ENCODE results near the gene ATXN10. TPM values are rescaled to one million over a fixed set of nuclear protein-coding genes. Genes with fewer than 3 reads are reported as not detected.
"Not testable (repeated sequence)": the region's sequence is repeated elsewhere in the genome, so short reads cannot be mapped to it uniquely, and the experiment has no call there.

ATXN10 gene
- total RNA-seq, 1 experiment from 2014 or later = 103 TPM

GRCh38 chr22:45709060-45709739 is 37.6 kb downstream of the ATXN10 start:
- peak; percentile 90 for DNase-seq (ENCODE audit: low read depth)

- DNase-seq (ENCODE audit: low read depth) = peak; percentile 77
These were observed 38.2 kb downstream of the ATXN10 start for GRCh38 chr22:45709866-45710265.

- DNase-seq (ENCODE audit: low read depth) = no peak
These were observed 38.8 kb downstream of the ATXN10 start for GRCh38 chr22:45710469-45710868.

GRCh38 chr22:45714390-45714789 is 42.8 kb downstream of the ATXN10 start:
- DNase-seq (ENCODE audit: low read depth) = not testable (repeated sequence)

GRCh38 chr22:45717789-45718188 is 46.2 kb downstream of the ATXN10 start:
- peak; percentile 69 for DNase-seq (ENCODE audit: low read depth)

GRCh38 chr22:45718391-45718790 is 46.8 kb downstream of the ATXN10 start:
- DNase-seq (ENCODE audit: low read depth) = peak; percentile 18

GRCh38 chr22:45720839-45721378 is 49.3 kb downstream of the ATXN10 start:
- DNase-seq (ENCODE audit: low read depth) = peak; percentile 4

GRCh38 chr22:45722006-45722405 is 50.4 kb downstream of the ATXN10 start:
- no peak for DNase-seq (ENCODE audit: low read depth)

- no peak for DNase-seq (ENCODE audit: low read depth)
These were observed 54.4 kb downstream of the ATXN10 start for GRCh38 chr22:45726081-45726480.

- DNase-seq (ENCODE audit: low read depth) = peak; percentile 29
These were observed 59.6 kb downstream of the ATXN10 start for GRCh38 chr22:45731041-45731797.

- DNase-seq (ENCODE audit: low read depth) = peak; percentile 29
These were observed 60.3 kb downstream of the ATXN10 start for GRCh38 chr22:45731798-45732495.

- DNase-seq (ENCODE audit: low read depth) = no peak
These were observed 63.6 kb downstream of the ATXN10 start for GRCh38 chr22:45735273-45735672.

- no peak for DNase-seq (ENCODE audit: low read depth)
These were observed 66.6 kb downstream of the ATXN10 start for GRCh38 chr22:45738206-45738605.

GRCh38 chr22:45740236-45740635 is 68.6 kb downstream of the ATXN10 start:
- DNase-seq (ENCODE audit: low read depth) = peak; percentile 40

- peak; percentile 30 for DNase-seq (ENCODE audit: low read depth)
These were observed 71.3 kb downstream of the ATXN10 start for GRCh38 chr22:45742866-45743450.

- no peak for DNase-seq (ENCODE audit: low read depth)
These were observed 72.1 kb downstream of the ATXN10 start for GRCh38 chr22:45743687-45744086.

GRCh38 chr22:45744442-45744841 is 72.8 kb downstream of the ATXN10 start:
- no peak for DNase-seq (ENCODE audit: low read depth)

GRCh38 chr22:45750626-45751025 is 79.0 kb downstream of the ATXN10 start:
- DNase-seq (ENCODE audit: low read depth) = no peak

- DNase-seq (ENCODE audit: low read depth) = no peak
These were observed 80.4 kb downstream of the ATXN10 start for GRCh38 chr22:45752036-45752435.

- DNase-seq (ENCODE audit: low read depth) = no peak
These were observed 83.2 kb downstream of the ATXN10 start for GRCh38 chr22:45754822-45755221.

GRCh38 chr22:45756558-45756957 is 84.9 kb downstream of the ATXN10 start:
- DNase-seq (ENCODE audit: low read depth) = no peak

- no peak for DNase-seq (ENCODE audit: low read depth)
These were observed 85.4 kb downstream of the ATXN10 start for GRCh38 chr22:45757068-45757467.

Measured in RPMI7951 (cell line).